Measurements from ENCODE around the gene NSD2. TPM values are rescaled to one million over a fixed set of nuclear protein-coding genes. Genes with fewer than 3 reads are reported as not detected.
A peak's percentile ranks its signal among the peaks of the same experiment; 100 is the strongest.

The NSD2 gene
- polyA plus RNA-seq, 1 donor from 2014 or later: 51.6 TPM

GRCh38 chr4:1856943-1857699 lies 14.1 kb upstream of the NSD2 start:
- Histone ChIP-seq H3F3A (ENCODE audit: insufficient read depth, low read length, poor library complexity, severe bottlenecking) (no peaks in the 10 kb centered on the region), H3K4me3 (ENCODE audit: low read length) (peak overlapping the region; percentile 98), H3K4me2 (ENCODE audit: low read length) (peak overlapping the region; percentile 48), H3K27me3 (ENCODE audit: insufficient read depth, low read depth, low read length) (no peaks in the 10 kb centered on the region), H3K36me3 (ENCODE audit: insufficient read depth, low read length) (no peaks in the 10 kb centered on the region), H3K9me2 (ENCODE audit: insufficient read depth, low read length) (no peaks in the 10 kb centered on the region), H3K27ac (ENCODE audit: low read length) (peak overlapping the region; percentile 44), H3K9me3 (ENCODE audit: low read length) (no peaks in the 10 kb centered on the region), H3K79me2 (replicated peaks; ENCODE audit: insufficient read depth, low read length) (peaks cover 13% of the 10 kb centered on the region), H2AFZ (ENCODE audit: low read depth, low read length) (peak overlapping the region; percentile 51), H4K20me1 (ENCODE audit: insufficient read depth) (no peaks in the 10 kb centered on the region), H3K9ac (ENCODE audit: low read length) (peak overlapping the region; percentile 74)
- TF ChIP-seq REST (IDR thresholded peaks at IDR 0.05; ENCODE audit: borderline replicate concordance): no peak

GRCh38 chr4:1857931-1858330 lies 13.3 kb upstream of the NSD2 start:
- H3K9me3 ChIP-seq (ENCODE audit: low read length): no peaks in the 10 kb centered on the region
- H3K9me2 ChIP-seq (ENCODE audit: insufficient read depth, low read length): no peaks in the 10 kb centered on the region
- no peaks in the 10 kb centered on the region for H3K36me3 ChIP-seq (ENCODE audit: insufficient read depth, low read length)
- TF ChIP-seq CTCF (IDR thresholded peaks at IDR 0.05; ENCODE audit: poor library complexity, severe bottlenecking) (no peak), SMC3 (conservative IDR thresholded peaks at IDR 0.05; ENCODE audit: poor library complexity) (no peak), TAF1 (IDR thresholded peaks at IDR 0.05; ENCODE audit: low read depth) (no peak), POLR2AphosphoS5 (IDR thresholded peaks at IDR 0.05) (no peak), REST (IDR thresholded peaks at IDR 0.05; ENCODE audit: borderline replicate concordance) (no peak), EP300 (conservative IDR thresholded peaks at IDR 0.05; ENCODE audit: poor library complexity, severe bottlenecking) (no peak), EZH2 (IDR thresholded peaks at IDR 0.05; ENCODE audit: borderline replicate concordance, insufficient read depth, low read length, poor library complexity, severe bottlenecking) (no peak), MXI1 (conservative IDR thresholded peaks at IDR 0.05; ENCODE audit: poor library complexity, severe bottlenecking) (no peak)
- H3K9ac ChIP-seq (ENCODE audit: low read length): no peak overlapping the region
- no peak overlapping the region for H3K4me3 ChIP-seq (ENCODE audit: low read length)
- H3K27me3 ChIP-seq (ENCODE audit: insufficient read depth, low read depth, low read length): no peaks in the 10 kb centered on the region
- no peak overlapping the region for H2AFZ ChIP-seq (ENCODE audit: low read depth, low read length)
- H4K20me1 ChIP-seq (ENCODE audit: insufficient read depth): no peaks in the 10 kb centered on the region
- peaks cover 13% of the 10 kb centered on the region for H3K79me2 ChIP-seq (replicated peaks; ENCODE audit: insufficient read depth, low read length)
- H3K27ac ChIP-seq (ENCODE audit: low read length): no peak overlapping the region
- H3F3A ChIP-seq (ENCODE audit: insufficient read depth, low read length, poor library complexity, severe bottlenecking): no peaks in the 10 kb centered on the region
- H3K4me2 ChIP-seq (ENCODE audit: low read length): no peak overlapping the region
